ENCODE measurements around the gene ARID1B. TPM values are rescaled to one million over a fixed set of nuclear protein-coding genes. Genes with fewer than 3 reads are reported as not detected.

Gene ARID1B
- total RNA-seq, 1 donor from 2014 or later, result 78.1 TPM

DNA sequence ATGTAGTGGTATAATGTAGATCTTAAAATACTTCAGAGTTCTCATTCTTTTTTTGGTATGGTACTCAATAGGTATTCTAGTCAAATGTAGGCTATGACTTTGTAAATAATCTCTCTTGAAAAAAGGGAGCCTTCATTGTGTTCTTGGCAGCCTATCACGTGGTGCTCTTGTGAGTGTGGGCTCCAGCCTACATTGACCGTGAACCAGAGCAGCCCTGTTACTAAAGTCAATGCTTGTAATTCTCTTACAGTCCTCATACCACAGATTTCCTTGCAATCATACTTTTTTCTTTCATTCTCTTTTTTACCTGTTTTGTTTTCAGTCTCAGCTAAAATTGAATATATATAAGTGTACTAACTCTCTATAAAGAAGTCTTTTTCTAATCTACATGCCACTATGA lies 31.1 kb downstream of the ARID1B start:
- Mint-ChIP-seq H3K9me3 (ENCODE audit: unreplicated experiment) (no peaks in the 10 kb centered on the region), H3K4me1 (ENCODE audit: unreplicated experiment) (peaks cover 37% of the 10 kb centered on the region), H3K4me3 (ENCODE audit: unreplicated experiment) (no peak overlapping the region), H3K27me3 (ENCODE audit: unreplicated experiment) (no peaks in the 10 kb centered on the region), H3K36me3 (ENCODE audit: unreplicated experiment) (no peaks in the 10 kb centered on the region), H3K27ac (ENCODE audit: unreplicated experiment) (no peak overlapping the region)
- no peak for TF ChIP-seq CTCF (IDR thresholded peaks at IDR 0.05)
- DNase-seq (ENCODE audit: extremely low spot score, unreplicated experiment), result no peak

- Mint-ChIP-seq H3K27me3 (ENCODE audit: unreplicated experiment) (no peaks in the 10 kb centered on the region), H3K36me3 (ENCODE audit: unreplicated experiment) (no peaks in the 10 kb centered on the region), H3K27ac (ENCODE audit: unreplicated experiment) (no peak overlapping the region), H3K4me3 (ENCODE audit: unreplicated experiment) (no peak overlapping the region), H3K4me1 (ENCODE audit: unreplicated experiment) (peaks cover 37% of the 10 kb centered on the region), H3K9me3 (ENCODE audit: unreplicated experiment) (no peaks in the 10 kb centered on the region)
- DNase-seq (ENCODE audit: extremely low spot score, unreplicated experiment), result no peak
- no peak for TF ChIP-seq CTCF (IDR thresholded peaks at IDR 0.05)
Observed at GRCh38 chr6:156809034-156809433, 31.9 kb downstream of the ARID1B start.

DNA sequence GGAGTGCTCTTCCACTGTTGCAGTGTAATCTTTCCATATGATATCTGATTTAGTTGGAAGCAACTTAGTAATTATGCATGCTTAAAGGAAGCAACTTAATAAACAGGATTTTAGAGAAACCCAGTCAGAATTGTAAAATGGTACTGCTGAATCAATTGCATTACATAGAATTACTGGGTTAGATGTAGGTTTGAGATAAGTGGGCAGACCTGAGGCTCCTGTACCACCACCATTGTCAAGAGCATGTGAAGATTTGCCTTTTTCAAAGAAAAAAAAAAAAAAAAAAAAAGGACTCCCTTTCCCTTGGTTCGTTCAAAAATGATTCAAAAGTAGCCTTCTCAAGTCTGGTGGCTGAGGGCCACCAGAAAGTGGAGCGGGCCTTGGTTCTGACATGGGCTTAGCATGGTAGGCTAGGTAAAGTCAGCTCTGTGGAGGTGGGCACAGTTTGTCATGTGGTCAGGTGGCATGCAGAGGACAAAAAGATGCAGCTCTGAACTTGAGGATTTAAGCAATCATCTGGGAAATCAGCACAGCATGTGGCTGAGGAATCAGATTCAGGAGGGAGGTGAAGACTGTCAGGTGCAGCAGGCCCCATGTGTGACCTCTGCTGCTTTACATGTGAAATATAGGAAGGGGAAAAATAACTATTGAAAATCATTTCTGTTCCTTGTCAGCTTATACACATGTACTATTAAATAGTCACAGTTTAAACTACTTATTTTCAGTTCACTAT lies 32.4 kb downstream of the ARID1B start:
- DNase-seq (ENCODE audit: extremely low spot score, unreplicated experiment), result no peak
- Mint-ChIP-seq H3K4me3 (ENCODE audit: unreplicated experiment) (no peak overlapping the region), H3K36me3 (ENCODE audit: unreplicated experiment) (no peaks in the 10 kb centered on the region), H3K27ac (ENCODE audit: unreplicated experiment) (no peak overlapping the region), H3K4me1 (ENCODE audit: unreplicated experiment) (peaks cover 38% of the 10 kb centered on the region), H3K9me3 (ENCODE audit: unreplicated experiment) (no peaks in the 10 kb centered on the region), H3K27me3 (ENCODE audit: unreplicated experiment) (no peaks in the 10 kb centered on the region)
- TF ChIP-seq CTCF (IDR thresholded peaks at IDR 0.05), result no peak

DNA sequence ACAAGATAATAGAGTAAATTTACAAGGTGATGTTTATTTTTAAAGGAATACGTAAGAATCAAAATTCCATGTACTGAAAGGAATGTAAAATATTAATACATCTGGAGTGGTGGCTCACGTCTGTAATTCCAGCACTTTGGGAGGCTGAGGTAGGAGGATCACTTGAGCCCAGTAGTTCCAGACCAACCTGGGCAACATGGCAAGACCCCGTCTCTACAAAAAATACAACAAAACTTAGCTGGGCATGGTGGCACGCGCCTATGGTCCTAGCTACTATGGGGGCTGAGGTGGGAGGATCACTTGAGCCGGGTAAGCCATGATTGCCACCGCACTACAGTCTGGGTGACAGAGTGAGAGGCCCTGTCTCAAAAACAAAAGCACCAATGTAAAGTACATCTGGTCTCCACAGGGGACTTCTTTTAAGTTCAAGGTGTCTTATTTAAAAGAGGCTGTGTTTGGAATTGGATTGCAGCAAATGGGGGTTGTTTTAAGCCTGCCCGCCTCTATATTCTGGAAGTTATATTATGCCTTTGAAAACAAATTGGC lies 36.9 kb downstream of the ARID1B start:
- H3K4me3 Mint-ChIP-seq (ENCODE audit: unreplicated experiment), result no peak overlapping the region
- peaks cover 36% of the 10 kb centered on the region for H3K4me1 Mint-ChIP-seq (ENCODE audit: unreplicated experiment)
- H3K27me3 Mint-ChIP-seq (ENCODE audit: unreplicated experiment), result no peaks in the 10 kb centered on the region
- no peaks in the 10 kb centered on the region for H3K9me3 Mint-ChIP-seq (ENCODE audit: unreplicated experiment)
- H3K27ac Mint-ChIP-seq (ENCODE audit: unreplicated experiment), result no peak overlapping the region
- H3K36me3 Mint-ChIP-seq (ENCODE audit: unreplicated experiment), result no peaks in the 10 kb centered on the region
- no peak for TF ChIP-seq CTCF (IDR thresholded peaks at IDR 0.05)
- no peak for DNase-seq (ENCODE audit: extremely low spot score, unreplicated experiment)

DNA sequence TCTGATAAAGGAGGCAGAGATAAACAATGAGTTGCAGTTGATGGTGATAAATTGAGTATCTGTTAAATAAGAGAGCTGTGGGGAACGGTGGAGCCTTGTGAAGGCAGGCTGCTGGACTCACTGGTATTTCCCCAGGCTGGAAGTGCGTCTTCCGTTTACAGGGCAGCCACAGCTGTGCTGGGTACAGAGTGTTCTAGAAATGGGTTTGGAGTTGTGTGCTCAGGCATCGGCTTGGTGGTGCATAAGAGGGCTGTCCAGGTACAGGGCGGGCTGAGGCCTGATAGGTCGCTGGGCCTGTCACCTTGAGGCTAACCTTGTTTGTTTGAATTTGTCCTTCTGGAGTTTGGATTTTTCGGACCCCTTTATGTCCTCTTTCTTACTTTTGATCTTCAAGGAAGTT lies 39.3 kb downstream of the ARID1B start:
- no peak overlapping the region for H3K4me3 Mint-ChIP-seq (ENCODE audit: unreplicated experiment)

More for the DNA sequence above, 39.3 kb downstream of the ARID1B start:
- Mint-ChIP-seq H3K27ac (ENCODE audit: unreplicated experiment) (peak overlapping the region; percentile 66), H3K27me3 (ENCODE audit: unreplicated experiment) (no peaks in the 10 kb centered on the region), H3K9me3 (ENCODE audit: unreplicated experiment) (no peaks in the 10 kb centered on the region), H3K4me1 (ENCODE audit: unreplicated experiment) (peaks cover 31% of the 10 kb centered on the region), H3K36me3 (ENCODE audit: unreplicated experiment) (no peaks in the 10 kb centered on the region)
- no peak for TF ChIP-seq CTCF (IDR thresholded peaks at IDR 0.05)
- DNase-seq (ENCODE audit: extremely low spot score, unreplicated experiment), result no peak

Data from osteocyte (in vitro differentiated cells).